Esophagus squamous epithelium (tissue), 4 donors: Measurements from ENCODE around the gene TSEN2.

Experiments used
- POLR2A ChIP-seq, 4 donors: fragments of 450-650 bp; IDR thresholded peaks; one replicate each; pipeline ENCODE4 v1.6.1; 2017; ENCODE audit warnings: antibody characterized with exemption in 4 of 4, mild to moderate bottlenecking in 4 of 4, moderate library complexity in 3 of 4
- TF ChIP-seq, protein P1 (sequence below), 6 experiments: fragments of 450-650 bp in 4 of 6; fragments of 200-600 bp in 2 of 6; sonication (generic) in 2 of 6; IDR thresholded peaks; one replicate each; pipeline ENCODE4 v1.5.1; 2016 to 2019; ENCODE audit warnings: antibody characterized with exemption in 6 of 6, mild to moderate bottlenecking in 4 of 6, moderate library complexity in 4 of 6

DNA sequence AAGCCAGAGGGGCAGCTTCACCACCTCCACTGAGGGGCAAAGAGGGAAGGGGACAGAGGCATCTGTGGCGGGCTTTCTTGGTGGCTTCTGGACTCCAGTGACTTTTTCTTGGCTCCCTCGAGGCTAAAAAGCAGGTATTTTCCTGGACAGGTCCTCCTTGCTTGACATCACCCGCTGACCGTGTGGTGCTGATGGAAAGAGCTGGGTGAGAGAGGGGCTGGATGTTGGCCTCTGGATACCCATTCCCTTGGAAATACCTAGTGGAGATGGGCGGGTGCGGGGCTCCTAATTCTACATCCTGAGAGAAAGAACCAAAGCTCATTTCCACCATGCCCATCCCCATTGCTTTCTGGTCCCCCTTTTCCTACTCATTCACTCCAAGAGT, 47.1 kb upstream of the TSEN2 start:
- TF ChIP-seq, protein P1, sequence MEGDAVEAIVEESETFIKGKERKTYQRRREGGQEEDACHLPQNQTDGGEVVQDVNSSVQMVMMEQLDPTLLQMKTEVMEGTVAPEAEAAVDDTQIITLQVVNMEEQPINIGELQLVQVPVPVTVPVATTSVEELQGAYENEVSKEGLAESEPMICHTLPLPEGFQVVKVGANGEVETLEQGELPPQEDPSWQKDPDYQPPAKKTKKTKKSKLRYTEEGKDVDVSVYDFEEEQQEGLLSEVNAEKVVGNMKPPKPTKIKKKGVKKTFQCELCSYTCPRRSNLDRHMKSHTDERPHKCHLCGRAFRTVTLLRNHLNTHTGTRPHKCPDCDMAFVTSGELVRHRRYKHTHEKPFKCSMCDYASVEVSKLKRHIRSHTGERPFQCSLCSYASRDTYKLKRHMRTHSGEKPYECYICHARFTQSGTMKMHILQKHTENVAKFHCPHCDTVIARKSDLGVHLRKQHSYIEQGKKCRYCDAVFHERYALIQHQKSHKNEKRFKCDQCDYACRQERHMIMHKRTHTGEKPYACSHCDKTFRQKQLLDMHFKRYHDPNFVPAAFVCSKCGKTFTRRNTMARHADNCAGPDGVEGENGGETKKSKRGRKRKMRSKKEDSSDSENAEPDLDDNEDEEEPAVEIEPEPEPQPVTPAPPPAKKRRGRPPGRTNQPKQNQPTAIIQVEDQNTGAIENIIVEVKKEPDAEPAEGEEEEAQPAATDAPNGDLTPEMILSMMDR (IDR thresholded peaks at IDR 0.05) = no peak
- TF ChIP-seq POLR2A (IDR thresholded peaks at IDR 0.05) = no peak
